K562 (cell line): ENCODE data around the gene EFCAB9.

Experiments
- CBX1 ChIP-seq: sonication (generic); IDR thresholded peaks from 2 replicates; pipeline ENCODE4 v1.6.1; 2016; ENCODE audit warnings: antibody characterized with exemption, low read depth, mild to moderate bottlenecking
- CHD1 ChIP-seq: fragments of 200-600 bp; sonication (generic); IDR thresholded peaks from one replicate; pipeline ENCODE4 v1.6.1; 2012; ENCODE audit warnings: mild to moderate bottlenecking, moderate library complexity, low read length, inconsistent platforms
- POLR2A ChIP-seq: fragments of 450-650 bp; conservative IDR thresholded peaks from 2 replicates; pipeline ENCODE4 v1.6.1; 2016
- POLR2AphosphoS5 ChIP-seq: IDR thresholded peaks from 2 replicates; pipeline ENCODE4 v1.6.1; 2011; ENCODE audit warnings: mild to moderate bottlenecking, low read depth, low read length, moderate library complexity; ENCODE audit not compliant: control insufficient read depth, insufficient read depth

DNA sequence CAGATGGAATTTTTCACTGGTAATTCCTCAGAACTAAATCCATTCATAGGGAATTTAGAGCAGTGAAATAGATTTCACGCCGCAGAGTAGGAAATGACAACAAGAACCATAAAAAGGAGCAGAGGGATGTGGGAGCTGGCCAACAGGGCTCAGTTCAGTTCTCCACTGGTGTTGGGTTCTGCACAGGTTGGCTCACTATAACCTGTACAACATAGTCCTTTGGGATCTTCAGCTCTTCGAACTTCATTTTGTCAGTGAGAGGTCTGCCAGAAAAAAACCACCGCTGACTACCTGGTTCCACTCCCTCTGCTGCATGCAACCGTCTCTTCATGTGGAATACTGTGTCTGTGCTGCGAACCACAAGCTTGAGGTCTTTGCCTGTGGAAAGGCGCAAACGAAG lies 17.7 kb downstream of the EFCAB9 start:
- TF ChIP-seq CBX1: no peak
- TF ChIP-seq POLR2A: no peak
- no peak for TF ChIP-seq CHD1
- no peak for TF ChIP-seq POLR2AphosphoS5
